ENCODE measurements around the gene TSPAN1.

The TSPAN1 gene

GRCh38 chr1:46187106-46187869 is 12.4 kb downstream of the TSPAN1 start:
- no peak for DNase-seq (ENCODE audit: low spot score)

DNA sequence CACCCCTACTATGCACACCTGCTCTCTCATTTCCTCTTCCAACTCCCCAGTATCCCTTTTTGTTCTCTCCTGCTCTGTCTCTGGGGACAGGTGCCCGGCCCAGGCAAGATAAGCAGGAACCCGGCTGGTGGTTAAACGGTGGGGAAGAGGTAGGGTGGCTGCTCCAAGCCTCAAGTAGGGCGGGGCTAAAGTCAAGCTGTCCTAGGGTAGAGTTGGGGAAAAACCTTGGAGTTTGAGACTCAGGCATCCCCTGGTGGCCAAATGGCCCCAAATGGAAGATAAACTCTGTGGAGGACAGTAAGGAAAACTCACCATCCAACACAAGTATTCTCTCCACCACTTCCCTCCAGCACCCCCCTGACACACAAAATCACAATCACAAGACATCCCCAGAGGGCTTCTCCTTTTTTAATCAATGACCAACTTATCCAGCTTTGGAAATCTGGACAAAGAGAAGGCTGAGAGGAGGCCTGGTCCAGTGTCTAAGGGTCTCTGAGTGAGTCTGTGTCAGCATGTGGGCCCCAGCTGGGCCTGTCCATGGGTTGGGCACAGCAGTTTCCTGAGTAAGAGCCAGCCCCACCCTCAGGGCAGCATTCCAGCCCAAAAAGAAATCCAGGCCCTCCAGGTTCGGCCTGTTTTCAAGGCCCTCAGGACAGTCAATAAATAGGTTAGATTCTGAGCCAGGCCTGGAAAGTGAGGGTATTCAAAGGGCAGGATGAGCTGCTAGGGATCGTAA is 13.6 kb downstream of the TSPAN1 start:
- no peak for DNase-seq (ENCODE audit: low spot score)

DNA sequence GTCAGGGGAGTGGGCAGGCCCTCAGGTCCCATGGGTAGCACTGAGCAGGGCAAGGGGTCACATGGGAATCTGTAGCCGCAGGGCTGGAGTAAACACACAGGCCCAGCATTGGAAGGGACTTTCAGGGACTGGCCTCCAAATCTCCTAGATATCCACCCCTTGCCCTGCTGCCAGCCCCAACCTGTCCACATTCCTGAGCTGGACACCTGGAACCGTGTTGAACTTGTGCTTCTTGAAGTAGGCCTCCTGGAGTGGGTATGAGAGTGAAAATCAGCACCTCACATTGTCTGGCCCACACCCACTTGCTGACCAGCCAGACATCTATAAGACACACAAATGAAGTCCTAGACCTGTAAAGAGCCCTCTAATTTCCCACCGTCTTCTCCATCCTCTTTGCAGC is 15.7 kb downstream of the TSPAN1 start:
- no peak for DNase-seq (ENCODE audit: low spot score)

DNA sequence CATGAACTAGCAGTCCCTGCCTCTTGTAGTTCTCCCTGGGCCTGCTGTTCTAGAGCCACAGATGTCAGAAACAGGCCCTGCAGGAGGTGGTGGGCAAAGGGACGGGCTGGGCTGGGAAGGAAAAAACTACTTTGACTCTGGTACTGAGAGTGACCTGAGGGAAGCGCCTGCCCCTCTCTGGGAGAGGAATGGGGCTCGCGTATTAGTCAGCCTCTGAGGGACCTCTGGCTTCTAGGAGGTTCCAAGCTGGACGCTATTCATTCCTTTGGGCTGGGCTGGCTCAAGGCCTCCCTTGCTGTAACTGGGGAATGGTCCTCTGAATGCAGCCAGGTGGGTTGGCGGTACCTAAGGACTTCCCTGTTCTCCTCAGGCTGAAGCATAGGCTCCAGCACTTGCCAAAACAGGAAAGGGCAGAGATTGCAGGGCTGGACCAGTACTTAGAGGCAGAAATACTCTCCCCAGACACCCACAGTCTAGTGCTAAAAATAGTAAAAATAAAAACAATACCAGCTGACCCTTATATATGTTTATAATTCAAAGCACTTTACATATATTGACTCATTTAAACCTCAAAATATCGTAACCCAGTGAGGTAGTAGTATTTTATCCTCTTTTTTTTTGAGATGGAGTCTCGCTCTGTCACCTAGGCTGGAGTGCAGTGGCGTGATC is 16.3 kb downstream of the TSPAN1 start:
- DNase-seq (ENCODE audit: low spot score), result no peak

- DNase-seq (ENCODE audit: low spot score), result no peak
Measured at GRCh38 chr1:46192171-46192570, 17.3 kb downstream of the TSPAN1 start.

- no peak for DNase-seq (ENCODE audit: low spot score)
Measured at GRCh38 chr1:46193285-46193684, 18.4 kb downstream of the TSPAN1 start.

- no peak for DNase-seq (ENCODE audit: low spot score)
Measured at GRCh38 chr1:46193984-46194570, 19.2 kb downstream of the TSPAN1 start.

DNA sequence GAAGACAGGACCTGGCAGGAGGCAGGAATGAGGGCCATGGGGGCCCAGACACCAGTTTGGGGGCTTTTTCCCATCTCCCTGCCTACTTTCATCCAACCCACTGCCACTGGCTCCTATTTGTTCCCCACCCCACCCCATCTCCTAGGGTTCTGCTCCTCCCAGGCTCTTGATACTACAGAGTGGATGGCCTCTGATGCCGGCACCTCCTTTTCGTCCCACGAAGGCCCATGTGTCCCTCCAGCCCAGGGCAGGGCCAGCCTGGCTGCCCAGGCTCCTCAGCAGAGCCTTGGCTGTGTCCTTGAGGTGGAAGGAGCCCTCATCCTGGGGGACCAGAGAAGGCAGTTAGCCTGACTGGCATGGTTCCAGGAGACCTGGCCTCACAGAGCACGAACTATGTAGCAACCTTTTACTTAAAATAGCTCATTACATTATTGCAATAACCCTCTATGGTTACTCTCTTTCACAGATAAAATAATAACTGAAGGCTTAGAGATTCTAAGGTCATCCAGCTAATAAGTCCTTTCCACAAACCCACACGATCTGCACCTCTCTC is 19.8 kb downstream of the TSPAN1 start:
- DNase-seq (ENCODE audit: low spot score), result no peak

- no peak for DNase-seq (ENCODE audit: low spot score)
Measured at GRCh38 chr1:46196609-46197008, 21.7 kb downstream of the TSPAN1 start.

DNA sequence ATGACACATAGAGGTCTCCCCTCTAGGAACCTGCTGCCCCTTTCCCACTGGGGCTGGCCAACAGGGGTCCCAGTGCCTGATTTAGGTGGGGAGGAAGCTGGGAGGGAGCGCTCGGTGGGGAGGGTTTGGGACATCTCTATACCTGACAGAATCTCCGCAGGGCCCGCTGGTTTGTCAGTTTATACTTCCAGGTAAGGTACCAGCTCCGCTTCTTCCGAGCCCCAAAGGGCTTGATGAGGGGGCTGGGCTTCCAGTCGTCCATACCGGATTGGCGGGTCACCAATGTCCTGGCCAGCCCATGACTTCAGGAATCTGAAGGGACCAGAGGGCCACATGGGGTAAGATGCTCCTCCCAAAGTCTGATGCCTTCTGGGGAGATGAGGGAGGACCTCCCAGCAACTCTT is 22.7 kb downstream of the TSPAN1 start:
- no peak for DNase-seq (ENCODE audit: low spot score)

- peak; percentile 95 for DNase-seq (ENCODE audit: low spot score)
Measured at GRCh38 chr1:46197964-46198811, 23.3 kb downstream of the TSPAN1 start, which contains the start of gene POMGNT1. Gene POMGNT1 (minus strand): TSS chr1:46198434. CDS start chr1:46197821, 613 bp downstream.

DNA sequence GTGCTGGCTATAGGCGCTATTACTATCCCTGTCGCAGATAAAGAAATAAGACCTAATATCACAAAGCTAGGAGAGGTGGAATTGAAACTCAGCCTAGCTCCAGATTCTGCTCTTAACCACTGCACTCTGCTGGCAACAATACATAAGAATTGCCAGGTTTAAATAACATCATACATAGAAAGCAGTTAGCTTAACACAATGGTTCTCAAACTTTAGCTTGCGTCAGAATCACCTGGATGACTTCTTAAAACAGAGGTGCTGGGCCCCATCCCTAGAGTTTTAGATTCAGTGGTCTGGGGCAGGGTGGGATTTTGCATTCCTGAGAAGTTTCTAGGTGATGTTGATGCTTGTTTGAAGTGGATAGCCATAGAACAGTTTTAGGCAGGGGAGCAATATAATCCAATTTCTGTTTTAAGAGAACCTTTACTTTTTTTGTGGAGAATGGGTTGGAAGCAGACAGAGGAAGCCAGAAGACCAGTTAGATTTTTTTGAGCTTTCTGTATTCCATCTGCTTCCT is 24.4 kb downstream of the TSPAN1 start:
- no peak for DNase-seq (ENCODE audit: low spot score)

DNA sequence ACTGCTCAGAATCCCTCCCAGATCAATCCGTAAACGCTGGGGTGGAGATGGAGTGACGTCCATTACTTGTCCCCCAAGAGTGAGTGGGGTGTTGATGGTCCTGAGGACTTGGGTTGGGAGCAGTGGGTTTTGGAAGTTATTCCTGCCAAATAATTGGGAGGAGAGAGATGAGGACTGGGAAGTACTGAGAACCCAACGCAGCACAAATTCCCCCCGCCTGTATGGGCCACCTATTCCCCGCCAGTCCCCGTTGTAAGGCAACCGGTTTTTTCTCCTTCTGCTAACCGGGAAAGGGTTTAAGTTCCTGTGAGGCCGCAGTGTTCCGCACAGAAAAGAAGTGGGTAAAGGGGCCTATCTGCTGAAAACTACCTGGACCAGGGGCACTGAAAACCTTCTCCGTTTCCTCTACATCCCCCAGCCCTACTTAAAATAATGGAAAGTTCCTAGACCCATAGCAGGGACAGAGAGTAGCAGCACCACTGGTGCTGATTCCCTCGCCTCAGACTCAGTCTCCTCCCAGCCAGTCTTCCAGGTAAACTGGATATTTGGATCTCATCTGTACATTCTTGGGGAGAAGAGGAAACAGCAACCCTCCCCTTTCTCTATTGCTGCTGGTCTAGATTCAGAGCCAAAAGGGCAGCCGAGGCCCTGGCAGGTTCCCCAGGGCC is 29.0 kb downstream of the TSPAN1 start:
- no peak for DNase-seq (ENCODE audit: low spot score)

- DNase-seq (ENCODE audit: low spot score), result no peak
Measured at GRCh38 chr1:46204406-46204742, 29.5 kb downstream of the TSPAN1 start.

- no peak for DNase-seq (ENCODE audit: low spot score)
Measured at GRCh38 chr1:46205141-46205540, 30.3 kb downstream of the TSPAN1 start.

DNA sequence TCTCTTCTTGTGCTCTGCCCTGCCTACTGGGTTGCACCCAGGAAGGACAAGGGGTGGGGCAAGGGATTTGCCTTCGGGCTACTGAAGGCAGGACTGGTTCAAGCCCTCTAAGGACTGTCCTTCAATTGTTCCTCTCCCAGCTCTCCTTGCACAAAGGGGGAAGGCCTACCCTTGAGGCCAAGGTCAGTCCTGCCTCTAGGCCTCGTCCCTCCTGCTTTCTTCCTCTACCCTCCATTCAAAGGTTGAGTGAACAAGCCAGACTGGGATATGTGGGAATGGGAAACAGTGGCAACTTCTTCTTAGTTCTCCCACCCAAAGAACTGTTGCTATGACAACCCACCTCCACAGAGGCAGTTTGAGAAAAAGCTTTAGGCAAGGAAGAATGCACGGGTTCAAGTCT is 30.9 kb downstream of the TSPAN1 start:
- no peak for DNase-seq (ENCODE audit: low spot score)

DNA sequence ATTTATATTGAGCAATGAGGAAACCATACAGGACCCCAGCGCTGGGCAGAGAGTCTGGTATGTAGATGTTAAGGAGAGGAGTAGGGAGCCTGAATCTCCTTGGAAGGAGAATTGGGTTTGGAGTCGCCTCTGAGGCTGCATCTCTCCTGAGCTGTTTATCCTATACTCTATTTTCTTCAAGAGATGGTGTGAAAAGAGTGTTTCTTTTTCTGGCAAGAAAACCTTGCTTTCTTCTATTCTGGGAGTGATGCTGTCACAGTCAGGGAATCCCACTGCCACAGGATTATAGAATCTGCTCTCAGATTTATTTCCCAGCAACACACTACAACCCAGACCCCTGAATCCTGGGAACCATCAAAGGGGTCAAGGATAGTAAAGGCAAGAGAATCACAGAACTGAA is 31.5 kb downstream of the TSPAN1 start:
- no peak for DNase-seq (ENCODE audit: low spot score)

- no peak for DNase-seq (ENCODE audit: low spot score)
Measured at GRCh38 chr1:46210561-46210960, 35.7 kb downstream of the TSPAN1 start.

- no peak for DNase-seq (ENCODE audit: low spot score)
Measured at GRCh38 chr1:46211051-46211450, 36.2 kb downstream of the TSPAN1 start.

- no peak for DNase-seq (ENCODE audit: low spot score)
Measured at GRCh38 chr1:46215504-46215903, 40.6 kb downstream of the TSPAN1 start.

DNA sequence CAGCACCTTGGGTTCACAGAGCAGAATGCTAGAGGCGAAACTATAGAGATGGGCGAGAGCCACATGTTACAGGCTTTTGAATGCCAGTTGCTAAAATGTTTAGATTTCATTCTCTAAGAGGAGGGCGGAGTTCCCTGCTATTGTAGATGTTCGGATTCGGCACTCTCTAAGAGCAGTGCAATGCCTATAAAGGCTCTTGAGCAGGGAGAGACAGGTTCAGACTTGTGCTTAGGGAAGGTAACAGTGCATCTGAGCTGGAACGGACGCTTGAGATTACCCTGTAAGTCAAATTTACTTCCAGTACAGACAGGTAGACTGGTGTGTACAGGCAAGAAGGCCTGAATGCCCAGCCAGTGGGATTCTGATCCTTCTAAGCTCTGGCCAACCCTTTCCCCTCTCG is 43.6 kb downstream of the TSPAN1 start:
- no peak for DNase-seq (ENCODE audit: low spot score)

All from D341Med (cell line).